DMS53 treated with DMSO at 0.1 percent for 48 hours (cell line): ENCODE results near the gene ZNF511.
"Not testable (repeated sequence)": the region's sequence is repeated elsewhere in the genome, so short reads cannot be mapped to it uniquely, and the experiment has no call there.

ENCODE experiments used
- DNase-seq: peaks from one replicate; lab custom pipeline; 2025; ENCODE audit not compliant: unreplicated experiment; lab: John Stamatoyannopoulos, UW

Gene ZNF511

GRCh38 chr10:133313192-133313591, 4.5 kb downstream of the ZNF511 start:
- no peak for DNase-seq

- no peak for DNase-seq
Measured at GRCh38 chr10:133314911-133315310, 6.2 kb downstream of the ZNF511 start.

DNA sequence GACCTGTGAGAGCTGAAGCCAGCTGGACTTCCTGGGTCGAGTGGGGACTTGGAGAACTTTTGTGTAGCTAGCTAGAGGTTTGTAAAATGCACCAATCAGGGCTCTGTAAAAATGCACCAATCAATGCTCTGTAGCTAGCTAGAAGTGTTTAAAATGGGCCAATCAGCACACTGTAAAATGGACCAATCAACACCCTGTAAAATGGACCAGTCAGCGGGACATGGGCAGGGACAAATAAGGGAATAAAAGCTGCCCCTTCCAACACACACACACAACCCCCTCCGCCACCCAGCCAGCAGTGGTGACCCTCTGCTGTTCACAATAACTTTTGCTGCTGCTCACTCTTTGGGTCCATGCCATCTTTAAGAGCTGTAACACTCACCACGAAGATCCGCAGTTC, 7.1 kb downstream of the ZNF511 start:
- no peak for DNase-seq

DNA sequence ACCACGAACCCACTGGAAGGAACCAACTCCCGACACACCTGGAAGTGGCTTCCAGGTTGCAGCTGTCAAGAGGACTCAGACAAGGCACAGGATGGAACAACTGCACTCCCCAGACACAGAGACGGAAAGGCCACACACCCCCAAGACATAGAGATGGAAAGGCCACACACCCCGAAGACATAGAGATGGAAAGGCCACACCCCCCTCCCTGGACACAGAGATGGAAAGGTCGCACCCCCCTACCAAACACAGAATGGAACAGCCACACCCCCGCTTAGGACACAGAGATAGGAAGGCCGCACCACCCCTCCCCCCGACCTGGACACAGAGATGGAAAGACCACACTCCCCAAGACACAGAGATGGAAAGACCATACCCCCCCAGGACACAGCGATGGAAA, 7.6 kb downstream of the ZNF511 start:
- no peak for DNase-seq

DNA sequence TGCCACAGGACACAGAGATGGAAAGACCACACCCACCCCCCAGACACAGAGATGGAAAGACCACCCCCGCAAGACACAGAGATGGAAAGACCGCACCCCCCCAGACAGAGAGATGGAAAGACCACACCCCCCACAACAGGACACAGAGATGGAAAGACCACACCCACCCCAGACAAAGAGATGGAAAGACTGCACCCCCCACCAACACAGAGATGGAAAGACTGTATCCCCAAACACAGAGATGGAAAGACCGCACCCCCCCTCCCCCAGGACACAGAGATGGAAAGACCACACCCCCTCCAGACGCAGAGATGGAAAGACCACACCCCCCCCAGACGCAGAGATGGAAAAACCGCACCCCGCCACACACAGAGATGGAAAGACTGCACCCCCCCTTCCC, 8.0 kb downstream of the ZNF511 start:
- no peak for DNase-seq

DNA sequence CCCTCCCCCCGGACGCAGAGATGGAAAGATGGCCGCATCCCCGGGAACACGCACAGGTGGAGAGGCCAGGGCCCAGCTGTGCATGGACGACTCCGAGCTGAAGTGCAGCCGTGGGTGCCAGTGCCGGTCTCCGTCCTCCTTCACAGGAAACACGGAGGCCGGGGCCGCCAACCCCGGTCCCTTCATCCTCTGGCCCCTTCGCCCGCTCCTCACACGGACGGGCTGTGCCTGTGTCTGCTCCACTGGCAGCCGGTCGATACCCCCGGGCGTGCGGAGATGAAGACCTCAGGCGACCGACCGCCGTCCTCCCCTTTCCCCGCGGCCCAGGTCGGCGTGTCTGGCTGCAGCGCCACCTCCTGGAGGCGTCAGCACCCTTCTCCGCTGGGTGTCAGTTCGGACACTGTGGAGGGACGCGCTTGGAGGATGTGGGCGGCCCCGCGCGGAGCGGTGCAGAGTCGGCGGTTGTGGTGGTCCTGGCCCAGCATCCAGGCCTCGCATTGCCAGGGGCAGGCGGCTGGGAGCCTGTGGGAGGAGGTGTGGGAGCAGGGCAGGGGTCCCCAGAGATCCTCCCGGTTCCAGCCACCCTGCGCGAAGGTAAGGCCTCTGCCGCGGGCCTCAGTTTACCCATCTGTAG, 9.9 kb downstream of the ZNF511 start:
- peak; percentile 40 for DNase-seq

DNA sequence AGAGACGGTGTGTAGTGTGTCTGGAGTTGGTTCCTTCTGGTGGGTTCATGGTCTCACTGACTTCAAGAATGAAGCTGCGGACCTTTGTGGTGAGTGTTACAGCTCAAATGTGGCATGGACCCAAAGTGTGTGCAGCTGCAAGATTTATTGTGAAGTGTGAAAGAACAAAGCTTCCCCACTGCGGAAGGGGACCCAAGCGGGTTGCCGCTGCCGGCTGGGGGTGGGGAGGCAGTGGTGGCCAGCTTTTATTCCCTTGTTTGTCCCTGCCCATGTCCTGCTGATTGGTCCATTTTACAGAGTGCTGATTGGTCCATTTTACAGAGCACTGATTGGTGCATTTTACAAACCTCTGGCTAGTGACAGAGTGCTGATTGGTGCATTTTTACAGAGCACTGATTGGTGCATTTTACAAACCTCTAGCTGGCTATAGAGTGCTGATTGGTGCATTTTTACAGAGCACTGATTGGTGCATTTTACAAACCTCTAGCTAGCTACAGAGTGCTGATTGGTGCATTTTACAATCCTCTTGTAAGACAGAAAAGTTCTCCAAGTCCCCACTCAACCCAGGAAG, 12.2 kb downstream of the ZNF511 start:
- not testable (repeated sequence) for DNase-seq

- not testable (repeated sequence) for DNase-seq
Measured at GRCh38 chr10:133322064-133322709, 13.5 kb downstream of the ZNF511 start.

- peak; percentile 61 for DNase-seq
Measured at GRCh38 chr10:133324198-133324792, 15.6 kb downstream of the ZNF511 start.

DNA sequence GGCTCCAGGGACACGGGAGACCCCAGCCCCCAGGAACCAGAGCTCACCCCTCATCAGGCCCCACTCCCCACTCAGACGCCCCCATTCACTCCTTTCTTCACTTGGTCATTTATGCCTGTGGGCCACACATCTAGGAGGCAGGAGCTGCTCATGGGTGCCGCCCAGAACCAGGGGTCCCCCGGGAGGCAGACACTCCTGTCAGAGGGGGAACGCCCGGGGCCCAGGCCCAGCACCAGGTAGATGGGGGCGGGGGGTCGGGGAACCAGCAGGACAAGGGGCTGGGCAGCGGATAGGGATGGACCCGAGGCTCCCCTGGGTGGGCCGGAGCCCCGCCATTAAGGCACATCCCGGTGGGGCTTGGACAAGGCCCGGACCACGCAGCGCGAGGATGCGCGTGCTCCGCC, 16.1 kb downstream of the ZNF511 start:
- no peak for DNase-seq

- peak; percentile 14 for DNase-seq
Measured at GRCh38 chr10:133325440-133326222, 16.9 kb downstream of the ZNF511 start.

DNA sequence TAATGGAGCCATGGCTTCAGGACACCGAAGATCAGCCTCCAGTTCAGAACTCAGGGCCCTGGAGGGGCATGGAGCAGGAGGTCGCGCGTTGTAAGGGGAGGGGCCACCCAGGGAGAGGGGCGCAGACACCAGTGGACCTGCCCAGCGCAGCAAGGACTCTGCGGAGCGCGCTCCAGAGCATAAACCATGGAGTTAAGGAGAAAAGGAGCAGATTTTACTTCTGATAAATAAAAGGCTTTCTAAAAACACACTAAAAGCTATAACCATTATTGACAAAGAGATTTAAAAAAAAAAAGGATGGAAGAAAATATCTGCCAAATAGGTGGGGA, 17.5 kb downstream of the ZNF511 start:
- no peak for DNase-seq

GRCh38 chr10:133326745-133327650, 18.3 kb downstream of the ZNF511 start:
- peak; percentile 28 for DNase-seq

DNA sequence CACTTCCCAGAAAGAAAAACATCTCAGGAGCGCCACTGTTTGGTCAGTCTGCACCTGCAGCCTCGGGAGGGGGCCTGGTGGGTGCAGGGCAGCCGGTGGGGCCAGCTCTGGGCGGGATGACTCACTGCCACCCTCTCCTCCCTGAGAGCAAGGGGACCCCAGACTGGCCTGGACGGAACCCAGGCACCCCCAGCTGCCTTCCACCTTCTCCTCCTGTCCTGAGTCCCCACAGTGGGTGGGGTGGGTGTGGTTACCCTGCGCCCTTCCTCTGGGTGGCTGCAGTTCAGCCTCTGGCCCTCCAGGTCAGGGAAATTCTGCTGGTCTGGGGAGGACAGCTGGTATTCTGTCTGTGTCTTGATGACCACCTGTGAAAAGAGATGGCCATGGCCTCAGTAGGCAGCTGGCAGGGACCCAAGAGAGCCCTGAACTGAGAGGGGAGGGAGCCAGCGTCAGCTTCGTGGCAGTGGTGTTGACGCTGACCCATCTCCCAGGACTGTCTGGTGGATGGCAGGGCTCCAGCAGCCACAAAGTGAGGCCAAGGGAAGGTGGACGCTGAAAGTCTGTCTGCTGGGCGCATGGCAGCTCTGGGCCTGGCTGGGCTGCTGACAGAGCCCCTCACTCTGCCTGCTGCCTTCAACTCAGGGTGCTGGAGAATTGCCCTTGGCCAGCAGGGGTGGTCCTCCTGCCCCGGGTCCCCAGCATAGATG, 19.1 kb downstream of the ZNF511 start:
- no peak for DNase-seq

GRCh38 chr10:133328358-133329343, 19.9 kb downstream of the ZNF511 start:
- no peak for DNase-seq

GRCh38 chr10:133329491-133330202, 20.9 kb downstream of the ZNF511 start:
- DNase-seq = peak; percentile 79

- DNase-seq = no peak
Measured at GRCh38 chr10:133332936-133333699, 24.4 kb downstream of the ZNF511 start.
